Measurements from ENCODE around the gene ING3. TPM values are rescaled to one million over a fixed set of nuclear protein-coding genes. Genes with fewer than 3 reads are reported as not detected.

The ING3 gene
- total RNA-seq, result 10 to 100 TPM; 12.6 to 14.9 TPM
- polyA plus RNA-seq (2013, experiment 1 of 2), result 24.0 TPM
- polyA plus RNA-seq (2013, experiment 2 of 2), result 24.2 TPM
- long read RNA-seq, experiment 1, partial matches to known transcripts, result 2 of 6 reads
- long read RNA-seq, experiment 1, other reads (novel, unspliced or antisense), result 1 of 6 reads
- long read RNA-seq, experiment 2, transcript ING3-202 (5 exons, 1,222 nt), result minor isoform, 6 of 19 reads
- long read RNA-seq, experiment 2, transcript ING3-201 (12 exons, 3,777 nt), result major isoform, 9 of 19 reads
- long read RNA-seq, experiment 2, partial matches to known transcripts, result 0 of 19 reads
- long read RNA-seq, experiment 2, other reads (novel, unspliced or antisense), result 0 of 19 reads
- long read RNA-seq, experiment 3, transcript ING3-201 (12 exons, 3,777 nt), result major isoform, 45 of 63 reads
- long read RNA-seq, experiment 3, transcript ING3-202 (5 exons, 1,222 nt), result minor isoform, 6 of 63 reads
- long read RNA-seq, experiment 3, partial matches to known transcripts, result 2 of 63 reads
- long read RNA-seq, experiment 3, other reads (novel, unspliced or antisense), result 4 of 63 reads
- long read RNA-seq, experiment 4, transcript ING3-201 (12 exons, 3,777 nt), result major isoform, 15 of 24 reads
- long read RNA-seq, experiment 4, partial matches to known transcripts, result 2 of 24 reads
- long read RNA-seq, experiment 4, other reads (novel, unspliced or antisense), result 4 of 24 reads

- Mint-ChIP-seq H3K27ac (peak within 1 kb of the TSS; percentile 99), H3K4me1 (peaks cover 16% of the 10 kb centered on the region), H3K9me3 (no peaks in the 10 kb centered on the region), H3K4me3 (peak within 1 kb of the TSS; percentile 78), H3K27me3 (ENCODE audit: insufficient read depth) (no peaks in the 10 kb centered on the region), H3K36me3 (ENCODE audit: low read depth) (peaks cover 24% of the 10 kb centered on the region)
- DNase-seq, result peak; percentile 99
- H3K9me3 ChIP-seq (ENCODE audit: control insufficient read depth, low read length), result no peaks in the 10 kb centered on the region
- H3K27ac ChIP-seq (ENCODE audit: low read depth, low read length), result peak within 1 kb of the TSS; percentile 100
- TF ChIP-seq CTCF (conservative IDR thresholded peaks at IDR 0.05), result no peak
- peaks cover 32% of the 10 kb centered on the region for H3K36me3 ChIP-seq (ENCODE audit: control insufficient read depth, insufficient read depth, low read length)
- H3K9ac ChIP-seq (ENCODE audit: extremely low read depth, low read length, poor library complexity, severe bottlenecking), result peak within 1 kb of the TSS; percentile 99
- peak within 1 kb of the TSS; percentile 91 for H3K4me3 ChIP-seq (ENCODE audit: low read length)
- WGBS, 2 experiments (ENCODE audit: insufficient coverage in 1 of 2, insufficient read length in 1 of 2), result 0% methylated on average over 22 to 71 of the region's 71 CpGs
- no peaks in the 10 kb centered on the region for H3K4me1 ChIP-seq (ENCODE audit: control insufficient read depth, insufficient read depth, low read length)
- H3K27me3 ChIP-seq (ENCODE audit: control insufficient read depth, insufficient read depth, low read length, poor library complexity, severe bottlenecking), result no peaks in the 10 kb centered on the region
Measured at GRCh38 chr7:120950539-120951308, at the start of gene ING3. Gene ING3, plus strand, starts transcription at chr7:120950777. Its CDS starts 120 bp downstream, at chr7:120950897.

GRCh38 chr7:120915314-120916105 lies 35.1 kb upstream of the ING3 start:
- no peak overlapping the region for H3K4me3 Mint-ChIP-seq

More at GRCh38 chr7:120915314-120916105, 35.1 kb upstream of the ING3 start:
- Histone ChIP-seq H3K9ac (ENCODE audit: extremely low read depth, low read length, poor library complexity, severe bottlenecking) (no peak overlapping the region), H3K27ac (ENCODE audit: low read depth, low read length) (no peak overlapping the region), H3K36me3 (ENCODE audit: control insufficient read depth, insufficient read depth, low read length) (no peaks in the 10 kb centered on the region), H3K4me3 (ENCODE audit: low read length) (no peak overlapping the region), H3K9me3 (ENCODE audit: control insufficient read depth, low read length) (no peaks in the 10 kb centered on the region), H3K4me1 (ENCODE audit: control insufficient read depth, insufficient read depth, low read length) (no peaks in the 10 kb centered on the region), H3K27me3 (ENCODE audit: control insufficient read depth, insufficient read depth, low read length, poor library complexity, severe bottlenecking) (no peaks in the 10 kb centered on the region)
- no peak for TF ChIP-seq CTCF (conservative IDR thresholded peaks at IDR 0.05)
- H3K36me3 Mint-ChIP-seq (ENCODE audit: low read depth), result no peaks in the 10 kb centered on the region
- WGBS, 2 experiments (ENCODE audit: insufficient coverage in 1 of 2, insufficient read length in 1 of 2), result 86 to 87% methylated on average over 1 of the region's 2 CpGs
- DNase-seq, result no peak
- no peak overlapping the region for H3K27ac Mint-ChIP-seq
- no peaks in the 10 kb centered on the region for H3K27me3 Mint-ChIP-seq (ENCODE audit: insufficient read depth)
- H3K9me3 Mint-ChIP-seq, result no peaks in the 10 kb centered on the region
- no peaks in the 10 kb centered on the region for H3K4me1 Mint-ChIP-seq
